ENCODE measurements around the gene FUOM. TPM values are rescaled to one million over a fixed set of nuclear protein-coding genes. Genes with fewer than 3 reads are reported as not detected.

Gene FUOM
- total RNA-seq, 4 donors from 2014 or later, result 2.6 to 13.8 (median 2.9) TPM; not detected in 1

GRCh38 chr10:133344236-133344635 is 13.6 kb downstream of the FUOM start:
- Histone ChIP-seq H3K27ac (no peak overlapping the region), H3K4me1 (no peaks in the 10 kb centered on the region), H3K27me3 (no peaks in the 10 kb centered on the region), H3K4me3 (no peak overlapping the region), H3K36me3 (no peaks in the 10 kb centered on the region), H3K9me3 (no peaks in the 10 kb centered on the region)
- no peak for DNase-seq
- TF ChIP-seq POLR2A (IDR thresholded peaks at IDR 0.05), result no peak
- TF ChIP-seq CTCF (IDR thresholded peaks at IDR 0.05), result no peak
- intact Hi-C loops (cut with DNase I; ENCODE audit: low total_unique reads), result no loop called here

- H3K27me3 ChIP-seq, result peaks cover 0 to 6% of the 10 kb centered on the region in 2 donors
- H3K9me3 ChIP-seq, result no peaks in the 10 kb centered on the region
- TF ChIP-seq CTCF (IDR thresholded peaks at IDR 0.05) (no peak), POLR2A (IDR thresholded peaks at IDR 0.05) (no peak)
- no peak overlapping the region for H3K27ac ChIP-seq
- no peak for DNase-seq
- H3K4me3 ChIP-seq, result no peak overlapping the region
- no peaks in the 10 kb centered on the region for H3K36me3 ChIP-seq
- intact Hi-C loops (cut with DNase I; ENCODE audit: low total_unique reads), result no loop called here
- no peaks in the 10 kb centered on the region for H3K4me1 ChIP-seq
These were observed 14.3 kb downstream of the FUOM start for GRCh38 chr10:133343558-133343957.

GRCh38 chr10:133342942-133343341 is 14.9 kb downstream of the FUOM start:
- Histone ChIP-seq H3K27me3 (peaks cover 5 to 12% of the 10 kb centered on the region in 2 donors), H3K27ac (no peak overlapping the region), H3K4me3 (no peak overlapping the region), H3K9me3 (no peaks in the 10 kb centered on the region), H3K4me1 (no peaks in the 10 kb centered on the region), H3K36me3 (no peaks in the 10 kb centered on the region)
- no peak for TF ChIP-seq CTCF (IDR thresholded peaks at IDR 0.05)
- no peak for TF ChIP-seq POLR2A (IDR thresholded peaks at IDR 0.05)
- intact Hi-C loops (cut with DNase I; ENCODE audit: low total_unique reads), result no loop called here
- no peak for DNase-seq

GRCh38 chr10:133341983-133342382 is 15.8 kb downstream of the FUOM start:
- TF ChIP-seq CTCF (IDR thresholded peaks at IDR 0.05), result no peak
- TF ChIP-seq POLR2A (IDR thresholded peaks at IDR 0.05), result no peak
- H3K27ac ChIP-seq, result no peak overlapping the region
- H3K36me3 ChIP-seq, result no peaks in the 10 kb centered on the region
- intact Hi-C loops (cut with DNase I; ENCODE audit: low total_unique reads), result no loop called here
- no peaks in the 10 kb centered on the region for H3K9me3 ChIP-seq
- H3K4me3 ChIP-seq, result no peak overlapping the region
- H3K27me3 ChIP-seq, result peaks cover 13 to 22% of the 10 kb centered on the region in 2 donors
- no peaks in the 10 kb centered on the region for H3K4me1 ChIP-seq
- DNase-seq, result no peak

- H3K4me3 ChIP-seq, result no peak overlapping the region
- H3K27ac ChIP-seq, result no peak overlapping the region
- no peaks in the 10 kb centered on the region for H3K9me3 ChIP-seq
- intact Hi-C loops (cut with DNase I; ENCODE audit: low total_unique reads), result no loop called here
- no peak for TF ChIP-seq POLR2A (IDR thresholded peaks at IDR 0.05)
- TF ChIP-seq CTCF (IDR thresholded peaks at IDR 0.05), result no peak
- no peak for DNase-seq
- H3K36me3 ChIP-seq, result no peaks in the 10 kb centered on the region
- H3K4me1 ChIP-seq, result peaks cover 0 to 21% of the 10 kb centered on the region in 2 donors
- H3K27me3 ChIP-seq, result peaks cover 34 to 40% of the 10 kb centered on the region in 2 donors
These were observed 18.0 kb downstream of the FUOM start for GRCh38 chr10:133339708-133340380.

Measured in uterus (tissue), 4 donors.